HCT116 (cell line): ENCODE results near the gene MMP15. TPM values are rescaled to one million over a fixed set of nuclear protein-coding genes. Genes with fewer than 3 reads are reported as not detected.

Experiments used
- ATAC-seq: fragments of 200-7000 bp; cut with Tn5 transposase; 2 replicates; pipeline ENCODE4 v1.9.1; 2020; ENCODE audit warnings: mild to moderate bottlenecking, moderate library complexity
- BruUV-seq: library from RNA; stranded (reverse); fragments of 400-500 nt; replicated peaks from 2 replicates; lab custom pipeline; 2021; lab: Mats Ljungman, UMichigan
- CTCF ChIA-PET: fragments of 300-600 bp; sonication (Branson Sonifier 250); formaldehyde crosslinking; loops from one replicate; lab custom pipeline; 2021; ENCODE audit warnings: antibody characterized with exemption; lab: Charles Lee
- POLR2A ChIA-PET: fragments of 300-600, 350-600 bp; sonication (Branson Sonifier 250); formaldehyde crosslinking; loops from one replicate; lab custom pipeline; 2021; ENCODE audit warnings: antibody characterized with exemption; lab: Charles Lee
- RAD21 ChIA-PET, 2 experiments: fragments of 300-600 bp; sonication (Branson Sonifier 250); formaldehyde crosslinking; loops; one replicate each; lab custom pipeline; 2023; ENCODE audit warnings: low total read pairs in 2 of 2; ENCODE audit not compliant: uncharacterized antibody in 2 of 2, unreplicated experiment in 2 of 2, low non-redundant PET in 1 of 2; lab: Charles Lee
- DNase-seq: peaks from one replicate; pipeline ENCODE4 v3.0.0-alpha.2; 2010; ENCODE audit warnings: low read depth, low spot score
- H2AFZ ChIP-seq: fragments of 200-600 bp; shearing (Covaris generic), sonication (generic); 2 replicates; pipeline ENCODE4 v1.6.1; 2017; ENCODE audit warnings: low read depth, mixed run types, mixed read lengths, antibody characterized with exemption, low read length; ENCODE audit not compliant: poor library complexity, severe bottlenecking
- H3K27ac ChIP-seq: 2 replicates; pipeline ENCODE4 v1.5.1; 2012; ENCODE audit warnings: low read depth, low read length
- H3K27me3 ChIP-seq: fragments of 200-600 bp; sonication (generic); 2 replicates; pipeline ENCODE4 v1.6.1; 2016; ENCODE audit warnings: mixed run types, low read length, mixed read lengths; ENCODE audit not compliant: insufficient read depth
- H3K36me3 ChIP-seq, 2 experiments: fragments of 200-500 bp in 1 of 2; fragments of 200-600 bp in 1 of 2; sonication (Bioruptor generic) in 1 of 2; sonication (generic) in 1 of 2; 2 replicates each; pipeline versions ENCODE4 v1.5.1 to v1.6.1; 2014 to 2016; ENCODE audit warnings: low read length in 2 of 2, inconsistent platforms in 1 of 2, mixed read lengths in 1 of 2, mixed run types in 1 of 2; ENCODE audit not compliant: insufficient read depth in 2 of 2, control insufficient read depth in 1 of 2
- H3K4me1 ChIP-seq, 2 experiments: fragments of 200-600 bp in 1 of 2; sonication (generic) in 1 of 2; 2 replicates each; pipeline versions ENCODE4 v1.5.1 to v1.6.1; 2012 to 2017; ENCODE audit warnings: low read length in 2 of 2, inconsistent platforms in 1 of 2, mild to moderate bottlenecking in 1 of 2, mixed read lengths in 1 of 2, mixed run types in 1 of 2, moderate library complexity in 1 of 2; ENCODE audit not compliant: insufficient read depth in 2 of 2, control insufficient read depth in 1 of 2
- H3K4me2 ChIP-seq: fragments of 200-600 bp; sonication (generic); 2 replicates; pipeline ENCODE4 v1.6.1; 2017; ENCODE audit warnings: mixed run types, low read length, mixed read lengths
- H3K4me3 ChIP-seq, 2 experiments: fragments of 200-600 bp in 1 of 2; sonication (generic) in 1 of 2; replicated peaks in 1 of 2; 2 replicates each; pipeline ENCODE4 v1.5.1; 2011 to 2016; ENCODE audit warnings: low read length in 2 of 2, control low read depth in 1 of 2, low read depth in 1 of 2, mild to moderate bottlenecking in 1 of 2, mixed read lengths in 1 of 2, mixed run types in 1 of 2
- H3K79me2 ChIP-seq: fragments of 200-600 bp; sonication (generic); 2 replicates; pipeline ENCODE4 v1.6.1; 2017; ENCODE audit warnings: mild to moderate bottlenecking, mixed run types, low read length, moderate library complexity, mixed read lengths; ENCODE audit not compliant: insufficient read depth
- H3K9ac ChIP-seq: fragments of 200-600 bp; sonication (generic); 2 replicates; pipeline ENCODE4 v1.6.1; 2016; ENCODE audit warnings: low read length, mixed read lengths
- H3K9me2 ChIP-seq: fragments of 200-600 bp; sonication (generic), shearing (Covaris generic); 2 replicates; pipeline ENCODE4 v1.6.1; 2017; ENCODE audit warnings: mixed run types, mild to moderate bottlenecking, moderate library complexity; ENCODE audit not compliant: insufficient read depth
- H3K9me3 ChIP-seq, 2 experiments: fragments of 200-500 bp in 1 of 2; fragments of 200-600 bp in 1 of 2; sonication (Bioruptor generic) in 1 of 2; sonication (generic) in 1 of 2; 2 replicates each; pipeline ENCODE4 v1.6.1; 2014 to 2017; ENCODE audit warnings: low read length in 2 of 2, mixed read lengths in 2 of 2, inconsistent platforms in 1 of 2, low read depth in 1 of 2, mild to moderate bottlenecking in 1 of 2, mixed run types in 1 of 2, moderate library complexity in 1 of 2; ENCODE audit not compliant: control insufficient read depth in 1 of 2, insufficient read depth in 1 of 2
- H4K20me1 ChIP-seq: fragments of 200-600 bp; sonication (generic), shearing (Covaris generic); 2 replicates; pipeline ENCODE4 v1.6.1; 2017; ENCODE audit warnings: mixed run types, mild to moderate bottlenecking, moderate library complexity; ENCODE audit not compliant: insufficient read depth
- CEBPB ChIP-seq: IDR thresholded peaks from 2 replicates; pipeline ENCODE4 v1.6.1; 2012; ENCODE audit warnings: low read depth
- ELF1 ChIP-seq: IDR thresholded peaks from 2 replicates; pipeline ENCODE4 v1.6.1; 2012; ENCODE audit warnings: low read depth, borderline replicate concordance
- JUND ChIP-seq: IDR thresholded peaks from 2 replicates; pipeline ENCODE4 v1.6.1; 2012
- POLR2A ChIP-seq: IDR thresholded peaks from 2 replicates; pipeline ENCODE4 v1.7.0; 2011; ENCODE audit warnings: borderline replicate concordance; ENCODE audit not compliant: insufficient read depth, insufficient read length; ENCODE audit errors: extremely low read depth
- POLR2AphosphoS5 ChIP-seq: IDR thresholded peaks from 2 replicates; pipeline ENCODE4 v1.6.1; 2011; ENCODE audit warnings: mild to moderate bottlenecking, low read depth, low read length, moderate library complexity
- SIN3A ChIP-seq: IDR thresholded peaks from 2 replicates; pipeline ENCODE4 v1.6.1; 2012; ENCODE audit warnings: low read depth
- SRF ChIP-seq: IDR thresholded peaks from 2 replicates; pipeline ENCODE4 v1.6.1; 2012; ENCODE audit warnings: low read depth
- ZBTB33 ChIP-seq: IDR thresholded peaks from 2 replicates; pipeline ENCODE4 v1.6.1; 2011; ENCODE audit warnings: mild to moderate bottlenecking, low read length, moderate library complexity; ENCODE audit not compliant: insufficient replicate concordance; ENCODE audit errors: extremely low read depth
- intact Hi-C: fragments of 100-400 bp; cut with micrococcal nuclease; formaldehyde crosslinking; loops from 2 replicates; pipeline ENCODE4 v1.10.0; 2022
- total RNA-seq: library from RNA; stranded (reverse); gene quantifications from one replicate; pipeline ENCODE4 v1.2.1, GENCODE V29; 2021; ENCODE audit not compliant: unreplicated experiment
- TF ChIP-seq, protein P1 (sequence below): IDR thresholded peaks from 2 replicates; pipeline ENCODE4 v1.6.1; 2012
- TF ChIP-seq, protein P2 (sequence below): IDR thresholded peaks from 2 replicates; pipeline ENCODE4 v1.6.1; 2012; ENCODE audit warnings: low read depth

MMP15 gene
- total RNA-seq, 1 experiment from 2014 or later: 38.5 TPM

GRCh38 chr16:58010886-58011285, 14.7 kb upstream of the MMP15 start:
- ChIA-PET POLR2A (no interaction called here), RAD21 (no interaction called here)
- DNase-seq: no peak
- no peak overlapping the region for H2AFZ ChIP-seq
- no peaks in the 10 kb centered on the region for H3K9me2 ChIP-seq
- H3K4me2 ChIP-seq: no peak overlapping the region
- no peak overlapping the region for H3K9ac ChIP-seq
- no peaks in the 10 kb centered on the region for H4K20me1 ChIP-seq
- H3K4me3 ChIP-seq: no peak overlapping the region
- H3K36me3 ChIP-seq: peaks cover 21 to 33% of the 10 kb centered on the region in 2 experiments; a peak in 3 of 4 replicates
- intact Hi-C loops: no loop called here
- no peak for TF ChIP-seq ZBTB33
- TF ChIP-seq POLR2AphosphoS5: no peak
- no peak for TF ChIP-seq ELF1
- no peak for TF ChIP-seq CEBPB
- no peak for TF ChIP-seq POLR2A
- TF ChIP-seq SRF: no peak
- TF ChIP-seq, protein P1, sequence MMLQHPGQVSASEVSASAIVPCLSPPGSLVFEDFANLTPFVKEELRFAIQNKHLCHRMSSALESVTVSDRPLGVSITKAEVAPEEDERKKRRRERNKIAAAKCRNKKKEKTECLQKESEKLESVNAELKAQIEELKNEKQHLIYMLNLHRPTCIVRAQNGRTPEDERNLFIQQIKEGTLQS: no peak
- TF ChIP-seq SIN3A: no peak
- no peak for TF ChIP-seq JUND
- TF ChIP-seq, protein P2, sequence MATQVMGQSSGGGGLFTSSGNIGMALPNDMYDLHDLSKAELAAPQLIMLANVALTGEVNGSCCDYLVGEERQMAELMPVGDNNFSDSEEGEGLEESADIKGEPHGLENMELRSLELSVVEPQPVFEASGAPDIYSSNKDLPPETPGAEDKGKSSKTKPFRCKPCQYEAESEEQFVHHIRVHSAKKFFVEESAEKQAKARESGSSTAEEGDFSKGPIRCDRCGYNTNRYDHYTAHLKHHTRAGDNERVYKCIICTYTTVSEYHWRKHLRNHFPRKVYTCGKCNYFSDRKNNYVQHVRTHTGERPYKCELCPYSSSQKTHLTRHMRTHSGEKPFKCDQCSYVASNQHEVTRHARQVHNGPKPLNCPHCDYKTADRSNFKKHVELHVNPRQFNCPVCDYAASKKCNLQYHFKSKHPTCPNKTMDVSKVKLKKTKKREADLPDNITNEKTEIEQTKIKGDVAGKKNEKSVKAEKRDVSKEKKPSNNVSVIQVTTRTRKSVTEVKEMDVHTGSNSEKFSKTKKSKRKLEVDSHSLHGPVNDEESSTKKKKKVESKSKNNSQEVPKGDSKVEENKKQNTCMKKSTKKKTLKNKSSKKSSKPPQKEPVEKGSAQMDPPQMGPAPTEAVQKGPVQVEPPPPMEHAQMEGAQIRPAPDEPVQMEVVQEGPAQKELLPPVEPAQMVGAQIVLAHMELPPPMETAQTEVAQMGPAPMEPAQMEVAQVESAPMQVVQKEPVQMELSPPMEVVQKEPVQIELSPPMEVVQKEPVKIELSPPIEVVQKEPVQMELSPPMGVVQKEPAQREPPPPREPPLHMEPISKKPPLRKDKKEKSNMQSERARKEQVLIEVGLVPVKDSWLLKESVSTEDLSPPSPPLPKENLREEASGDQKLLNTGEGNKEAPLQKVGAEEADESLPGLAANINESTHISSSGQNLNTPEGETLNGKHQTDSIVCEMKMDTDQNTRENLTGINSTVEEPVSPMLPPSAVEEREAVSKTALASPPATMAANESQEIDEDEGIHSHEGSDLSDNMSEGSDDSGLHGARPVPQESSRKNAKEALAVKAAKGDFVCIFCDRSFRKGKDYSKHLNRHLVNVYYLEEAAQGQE: no peak
- TF ChIP-seq, all 23 proteins: peak for 0
- CTCF ChIA-PET: no interaction called here
- Histone ChIP-seq H3K27ac (no peak overlapping the region), H3K79me2 (peaks cover 11% of the 10 kb centered on the region; the same call in 1 of the 2 replicates), H3K9me3 (no peaks in the 10 kb centered on the region), H3K4me1 (peaks cover 0 to 9% of the 10 kb centered on the region in 2 experiments; a peak in 1 of 4 replicates), H3K27me3 (no peaks in the 10 kb centered on the region)
- no peak for ATAC-seq
- no TSS peak for BruUV-seq
